GM18502 (cell line): Measurements from ENCODE around the gene ULBP2.
A peak's percentile ranks its signal among the peaks of the same experiment; 100 is the strongest.
"Not testable (repeated sequence)": the region's sequence is repeated elsewhere in the genome, so short reads cannot be mapped to it uniquely, and the experiment has no call there.

Experiments
- ATAC-seq: cut with Tn5 transposase; IDR thresholded peaks from one replicate; pipeline ENCODE4 v1.9.1; 2021; ENCODE audit warnings: mild to moderate bottlenecking; ENCODE audit not compliant: unreplicated experiment, poor library complexity

The ULBP2 gene

DNA sequence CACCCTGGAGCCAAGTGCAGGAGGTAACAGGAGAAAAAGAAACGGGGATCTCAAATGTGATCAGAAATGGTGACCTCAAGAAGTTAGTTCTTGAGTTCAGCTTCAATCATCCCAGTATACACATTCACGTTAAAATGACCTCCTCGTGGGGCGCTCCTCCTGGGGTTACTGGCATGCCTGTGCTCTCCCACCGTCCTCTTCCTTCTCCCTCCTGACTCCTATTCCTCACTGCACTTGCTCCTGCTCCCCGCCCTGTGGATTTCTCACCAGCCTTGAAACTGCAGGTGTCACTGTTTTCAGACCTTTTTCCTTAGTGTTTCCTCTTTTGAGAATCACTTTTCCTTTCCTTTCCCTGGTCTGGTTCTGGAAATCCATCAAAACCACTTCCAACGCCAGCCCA lies 4.8 kb downstream of the ULBP2 start:
- ATAC-seq = not testable (repeated sequence)

GRCh38 chr6:149947533-149947932 lies 5.7 kb downstream of the ULBP2 start:
- not testable (repeated sequence) for ATAC-seq

GRCh38 chr6:149948011-149948410 lies 6.2 kb downstream of the ULBP2 start:
- ATAC-seq = no peak

DNA sequence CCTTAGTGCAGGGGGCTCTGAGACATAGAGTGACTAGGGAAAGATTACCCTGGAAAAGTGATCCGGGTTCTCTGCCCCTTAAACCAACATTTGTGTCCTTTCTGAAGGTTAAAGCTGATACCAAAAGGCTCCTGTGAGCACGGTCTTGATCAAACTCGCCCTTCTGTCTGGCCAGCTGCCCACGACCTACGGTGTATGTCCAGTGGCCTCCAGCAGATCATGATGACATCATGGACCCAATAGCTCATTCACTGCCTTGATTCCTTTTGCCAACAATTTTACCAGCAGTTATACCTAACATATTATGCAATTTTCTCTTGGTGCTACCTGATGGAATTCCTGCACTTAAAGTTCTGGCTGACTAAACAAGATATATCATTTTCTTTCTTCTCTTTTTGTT lies 6.8 kb downstream of the ULBP2 start:
- no peak for ATAC-seq

- no peak for ATAC-seq
Measured at GRCh38 chr6:149950423-149950822, 8.6 kb downstream of the ULBP2 start.

GRCh38 chr6:149951096-149951495 lies 9.3 kb downstream of the ULBP2 start:
- ATAC-seq = no peak

GRCh38 chr6:149951626-149952025 lies 9.8 kb downstream of the ULBP2 start:
- ATAC-seq = no peak

- not testable (repeated sequence) for ATAC-seq
Measured at GRCh38 chr6:149953390-149953789, 11.6 kb downstream of the ULBP2 start.

GRCh38 chr6:149953934-149954327 lies 12.1 kb downstream of the ULBP2 start:
- ATAC-seq = not testable (repeated sequence)

GRCh38 chr6:149954328-149954983 lies 12.6 kb downstream of the ULBP2 start:
- not testable (repeated sequence) for ATAC-seq

DNA sequence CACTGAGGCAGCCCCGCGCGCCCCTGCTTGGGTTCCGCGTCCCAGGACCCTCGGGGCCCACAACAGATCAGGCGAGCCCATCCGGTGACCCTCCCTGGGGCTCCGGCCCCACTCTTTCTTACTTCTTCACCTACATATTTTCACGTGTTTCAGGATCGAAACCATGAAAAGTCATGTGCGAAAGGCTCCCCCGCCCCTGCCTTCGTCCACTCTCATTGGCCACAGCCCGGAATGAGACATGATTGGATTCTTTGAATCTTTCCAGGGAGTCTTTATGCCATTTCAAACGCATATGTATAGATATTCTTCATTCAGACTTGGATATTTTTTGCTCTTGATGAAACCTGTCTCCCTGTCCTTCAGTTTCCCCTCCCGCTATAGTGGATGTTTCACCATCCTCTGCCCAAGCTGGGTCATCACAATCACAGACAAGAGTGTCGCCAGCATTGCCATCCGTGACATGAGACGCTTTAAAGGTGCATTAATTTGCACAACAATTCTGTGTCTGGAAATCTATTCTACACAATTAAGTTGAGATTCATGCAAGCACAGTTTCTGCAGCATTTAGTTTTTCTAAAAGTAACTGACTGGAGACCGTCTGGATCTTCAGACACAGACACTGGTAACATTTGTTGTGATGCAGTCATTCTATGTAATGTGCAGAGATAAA lies 13.3 kb downstream of the ULBP2 start:
- not testable (repeated sequence) for ATAC-seq

- not testable (repeated sequence) for ATAC-seq
Measured at GRCh38 chr6:149955654-149956317, 14.0 kb downstream of the ULBP2 start.

- ATAC-seq = not testable (repeated sequence)
Measured at GRCh38 chr6:149958124-149958523, 16.3 kb downstream of the ULBP2 start.

DNA sequence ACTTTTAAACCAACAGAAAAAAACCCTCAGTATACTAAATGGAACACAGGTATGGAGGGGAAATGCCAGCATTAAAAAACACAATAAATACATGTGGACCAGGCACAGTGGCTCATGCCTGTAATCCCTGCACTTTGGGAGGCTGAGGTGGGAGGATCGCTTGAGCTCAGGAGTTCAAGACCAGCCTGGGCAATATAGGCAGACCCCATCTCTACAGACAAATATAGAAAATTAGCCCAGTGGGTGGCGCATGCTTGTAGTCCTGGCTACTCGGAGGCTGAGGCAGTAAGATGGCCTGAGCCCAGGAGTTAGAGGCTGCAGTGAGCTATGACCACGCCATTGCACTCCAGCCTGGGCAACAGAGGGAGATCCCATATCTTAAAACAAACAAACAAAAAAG lies 18.0 kb downstream of the ULBP2 start:
- not testable (repeated sequence) for ATAC-seq

GRCh38 chr6:149960488-149960887 lies 18.7 kb downstream of the ULBP2 start:
- no peak for ATAC-seq

DNA sequence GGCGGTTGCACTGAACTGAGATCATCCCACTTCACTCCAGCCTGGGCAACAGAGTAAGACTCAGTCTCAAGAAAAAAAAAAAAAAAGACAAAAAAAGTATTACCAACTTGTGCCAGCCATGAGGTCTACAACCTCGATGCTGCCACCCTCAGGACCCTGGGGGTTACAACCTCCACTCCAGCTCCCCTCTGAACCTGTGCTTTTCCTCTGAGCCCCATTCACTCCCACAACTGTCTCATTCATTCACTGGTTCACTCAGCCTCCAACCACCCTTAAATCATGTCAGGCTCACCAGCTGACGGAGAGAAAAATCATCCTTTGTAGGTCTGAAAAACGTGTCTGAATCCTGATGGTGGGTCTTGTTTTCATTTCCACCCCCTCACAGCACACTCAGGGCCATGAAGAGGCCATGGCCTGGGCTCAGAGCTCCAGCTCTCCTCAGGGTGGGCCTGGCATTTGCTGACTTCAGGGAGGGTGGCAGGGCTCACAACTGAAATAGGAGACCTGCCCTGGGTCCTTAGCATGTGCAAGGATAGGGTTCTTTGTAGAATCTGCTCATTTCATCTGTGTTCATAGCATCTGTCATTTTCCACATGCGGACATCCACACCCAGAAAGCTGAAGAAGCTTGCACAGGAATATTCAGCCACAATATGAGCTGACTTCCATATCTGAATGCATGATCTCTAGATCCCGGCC lies 20.1 kb downstream of the ULBP2 start:
- no peak for ATAC-seq

DNA sequence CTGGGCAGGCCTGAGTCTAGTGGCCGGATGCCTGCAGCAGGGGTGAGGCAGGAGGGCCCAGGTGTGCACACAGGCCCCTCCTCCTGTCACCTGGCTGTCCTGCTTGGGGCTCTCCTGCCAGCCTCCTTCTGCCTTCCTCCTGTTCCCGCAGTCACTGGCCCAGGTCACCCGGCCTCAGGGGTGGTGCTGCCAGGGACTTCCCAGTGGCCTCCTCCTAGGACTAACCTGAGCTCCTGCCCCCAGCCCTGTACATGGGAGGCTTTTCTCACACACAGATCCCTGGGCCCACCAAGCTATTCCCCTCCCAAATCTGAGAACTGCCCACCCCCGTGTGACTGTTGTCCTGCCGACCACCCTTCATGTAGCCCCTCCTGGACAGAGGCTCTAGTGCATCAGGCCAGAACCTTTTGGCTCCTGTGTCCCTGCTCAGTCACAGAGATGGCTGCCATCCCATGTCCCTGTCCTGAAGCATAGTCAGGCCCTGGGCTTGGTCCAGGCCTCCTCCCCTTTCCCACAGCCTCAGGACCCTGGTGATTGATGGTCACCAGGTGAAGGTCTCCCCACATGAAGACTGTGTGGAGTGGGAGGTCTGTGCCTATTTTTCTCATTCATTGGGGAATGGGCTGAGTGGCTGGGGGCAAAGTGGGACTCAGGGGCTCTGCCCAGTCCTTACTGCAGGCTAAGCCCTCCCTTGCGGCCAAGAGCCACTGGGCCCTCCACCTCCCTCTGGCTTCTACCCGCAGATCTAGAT lies 20.8 kb downstream of the ULBP2 start:
- no peak for ATAC-seq

- peak; percentile 47 for ATAC-seq
Measured at GRCh38 chr6:149963212-149963461, 21.3 kb downstream of the ULBP2 start.

DNA sequence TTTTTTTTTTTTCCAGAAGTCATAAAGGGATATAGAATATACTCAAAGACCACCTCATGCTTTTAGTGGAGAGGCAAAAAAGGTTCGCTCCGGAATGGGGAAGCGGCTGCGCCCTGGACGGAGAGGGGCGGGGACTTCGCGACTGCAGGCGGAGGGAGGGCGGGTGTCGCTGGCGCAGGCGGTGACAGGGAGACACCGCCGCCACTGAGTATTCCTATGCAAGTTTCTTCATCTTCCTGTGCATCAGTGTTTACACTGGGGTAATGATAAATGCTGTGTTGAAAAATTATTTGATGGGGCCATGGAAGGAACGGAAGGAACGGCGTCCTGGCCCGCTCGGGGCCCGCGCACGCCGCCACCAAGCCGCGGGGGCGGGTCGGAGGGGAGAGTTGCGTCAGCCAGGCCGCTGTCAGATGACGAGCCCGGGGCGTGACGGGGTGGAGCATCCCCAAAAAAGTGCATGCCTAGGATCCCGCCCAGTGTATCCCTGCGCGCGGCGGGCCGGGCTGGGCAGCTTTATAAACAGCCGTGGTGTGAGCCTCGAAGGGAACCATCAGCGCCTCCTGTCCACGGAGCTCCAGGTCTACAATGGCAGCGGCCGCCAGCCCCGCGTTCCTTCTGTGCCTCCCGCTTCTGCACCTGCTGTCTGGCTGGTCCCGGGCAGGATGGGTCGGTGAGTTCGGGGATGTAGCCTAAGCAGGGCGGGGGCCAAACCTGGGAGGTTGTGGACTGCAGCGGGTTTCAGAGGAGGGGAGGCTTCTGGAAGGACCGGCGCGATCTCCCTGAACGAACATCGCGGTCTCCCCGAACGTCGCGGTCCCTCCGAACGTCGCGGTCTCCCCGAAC lies 21.9 kb downstream of the ULBP2 start, which contains the start of gene ULBP1:
Gene ULBP1, plus strand, starts transcription at position 482 of the 846 bp plus-strand sequence. Its CDS starts 107 bp downstream, at position 589.
- peak; percentile 67 for ATAC-seq
